DLD1 (cell line): ENCODE measurements around the gene HADHA.
"Not testable (repeated sequence)": the region's sequence is repeated elsewhere in the genome, so short reads cannot be mapped to it uniquely, and the experiment has no call there.

Experiments
- in situ Hi-C: cut with HindIII; loops from 2 replicates; pipeline ENCODE4 v1.10.0; 2017; ENCODE audit warnings: low sequenced_read_pairs

The HADHA gene

DNA sequence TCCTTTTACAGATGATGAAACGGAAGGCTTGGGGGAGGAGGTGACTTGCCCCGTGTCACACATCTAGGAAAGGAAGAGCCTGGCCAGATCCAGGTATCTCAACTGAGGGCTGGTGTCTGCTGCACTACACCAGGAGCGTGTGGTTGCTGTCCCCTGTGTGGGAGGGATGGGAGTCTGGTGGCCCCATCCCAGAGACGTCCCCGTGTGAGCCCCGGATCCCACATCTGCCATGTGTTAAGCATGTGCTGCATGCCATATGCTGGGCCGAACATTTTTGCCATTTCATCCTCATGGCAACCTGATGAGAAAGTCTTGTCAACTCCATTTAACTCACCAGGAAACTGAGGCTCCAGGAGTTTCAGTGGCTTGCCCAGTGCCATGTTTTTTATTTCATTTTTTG lies 67.3 kb downstream of the HADHA start:
- in situ Hi-C loops = no loop called here

DNA sequence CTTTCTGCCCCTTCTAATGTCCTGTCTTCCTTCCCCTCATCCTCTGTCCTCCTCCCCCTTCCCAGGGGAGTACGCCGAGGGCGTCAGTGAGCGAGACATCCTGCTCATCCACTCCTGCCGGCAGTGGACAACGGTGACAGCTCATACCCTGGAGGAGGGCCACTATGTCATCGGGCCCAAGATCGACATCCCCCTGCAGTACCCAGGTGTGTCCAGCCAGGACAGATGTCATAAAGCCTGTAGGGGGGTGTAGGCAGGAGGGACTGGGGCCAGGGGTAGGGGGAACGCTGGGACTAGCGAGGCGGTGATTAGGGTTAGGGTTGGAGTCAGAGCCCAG lies 68.2 kb downstream of the HADHA start:
- in situ Hi-C loops = no loop called here

DNA sequence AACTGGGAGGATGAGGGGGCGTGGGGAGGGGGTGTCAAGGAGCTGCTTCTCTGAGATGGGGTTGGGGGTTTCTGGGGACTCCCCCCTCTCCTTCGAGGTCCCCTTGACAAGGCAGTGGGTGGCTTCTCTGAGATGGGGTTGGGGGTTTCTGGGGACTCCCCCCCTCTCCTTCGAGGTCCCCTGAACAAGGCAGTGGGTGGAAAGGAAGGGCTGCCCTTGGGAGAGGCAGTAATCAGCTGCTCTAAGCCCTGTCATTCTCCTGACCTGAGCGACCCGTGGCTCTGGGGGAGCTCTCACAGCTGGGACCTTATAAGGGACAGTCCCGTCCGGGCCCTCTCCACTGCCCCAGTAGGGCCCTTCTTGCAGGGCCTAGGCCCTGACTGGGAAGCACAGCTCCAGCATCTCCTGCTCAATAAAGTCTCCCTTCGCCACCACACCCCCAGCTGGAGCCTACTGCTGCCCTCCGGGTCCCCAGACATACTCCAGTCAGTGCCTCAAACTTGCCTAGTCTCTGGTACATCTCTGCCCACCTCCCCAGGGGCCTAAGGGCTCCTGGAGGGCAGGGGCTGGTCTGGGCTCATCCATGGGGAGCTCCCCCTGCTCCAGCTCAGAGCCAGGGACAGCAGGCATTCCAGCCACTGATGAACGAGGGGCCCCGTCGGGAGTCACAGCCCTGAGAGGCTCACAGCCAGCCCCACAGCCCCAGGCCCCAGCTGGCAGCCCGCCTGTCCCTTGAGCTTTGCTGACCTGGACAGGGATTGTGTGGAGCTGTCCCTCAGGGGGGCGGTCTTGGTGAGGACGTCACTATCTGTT lies 68.8 kb downstream of the HADHA start:
- in situ Hi-C loops = no loop called here

DNA sequence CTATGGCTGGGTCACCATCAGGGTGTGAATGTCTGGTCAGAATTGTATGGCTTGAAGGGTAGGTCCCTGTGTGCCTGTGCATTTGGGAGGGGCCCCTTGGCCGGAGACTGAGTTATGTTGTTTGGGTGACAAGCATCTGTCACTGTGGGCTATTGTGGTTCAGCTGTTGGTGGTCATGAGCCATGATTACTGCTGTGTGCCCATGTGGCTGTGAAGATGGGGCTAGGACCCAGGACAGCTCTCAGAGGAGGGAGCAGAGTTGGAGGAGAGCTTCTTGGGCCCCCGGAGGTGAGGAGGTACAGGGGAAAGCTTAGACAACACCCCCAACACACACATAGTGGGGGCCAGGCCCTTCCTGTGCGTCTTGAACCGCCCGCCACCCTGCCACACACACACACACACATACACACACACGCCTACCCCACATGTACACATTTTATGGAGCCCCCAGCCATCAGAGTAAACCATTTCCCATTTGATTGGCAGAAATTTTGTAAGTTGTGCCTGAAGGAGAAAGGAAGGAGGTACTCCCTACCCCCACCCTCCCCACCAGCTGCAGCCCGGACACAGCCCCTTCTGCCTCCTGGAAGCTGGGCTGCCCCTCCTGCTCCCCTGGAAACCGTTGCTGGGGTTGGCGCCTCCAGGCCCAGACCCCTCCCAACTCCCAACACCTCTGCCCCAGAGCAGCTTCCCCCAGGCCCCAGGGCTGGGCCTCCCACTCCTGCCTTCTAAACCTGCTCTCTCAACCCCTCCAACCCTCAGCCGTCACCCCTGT lies 69.6 kb downstream of the HADHA start:
- in situ Hi-C loops = no loop called here

DNA sequence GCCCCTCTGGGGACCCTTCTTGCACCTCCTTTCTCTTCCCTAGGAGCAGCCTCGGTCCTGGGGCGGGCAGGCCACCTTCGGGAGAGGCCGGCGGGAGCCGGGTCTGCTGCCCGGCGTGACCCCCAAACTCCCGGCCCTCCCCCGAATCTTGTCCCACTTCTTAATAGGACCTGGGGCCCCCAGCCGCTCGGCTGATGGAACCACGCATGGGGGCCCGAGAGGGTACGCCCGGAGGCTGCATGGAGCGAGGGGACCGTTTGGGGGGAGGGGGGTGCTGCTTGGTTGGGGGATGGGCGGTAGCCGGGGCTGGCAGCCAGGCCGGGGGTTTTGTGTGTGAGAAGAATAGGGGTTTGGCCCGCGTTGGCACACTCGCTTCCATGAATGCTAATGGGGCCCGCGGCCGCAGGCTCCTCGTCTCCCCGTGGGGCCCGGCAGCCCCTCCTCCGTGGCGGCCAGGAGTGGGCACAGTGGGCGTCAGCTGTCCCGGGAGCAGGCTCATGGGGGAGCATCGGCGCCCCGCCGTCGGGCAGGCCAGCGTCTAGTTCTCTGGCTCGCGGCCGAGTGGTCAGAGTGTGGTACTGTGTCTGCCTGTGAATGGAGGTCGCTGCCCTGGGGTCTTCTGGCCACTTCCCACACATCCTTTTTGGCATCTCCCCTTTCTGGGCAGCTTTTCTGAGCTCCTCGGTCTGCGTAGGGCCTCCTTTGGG lies 70.5 kb downstream of the HADHA start:
- in situ Hi-C loops = no loop called here

DNA sequence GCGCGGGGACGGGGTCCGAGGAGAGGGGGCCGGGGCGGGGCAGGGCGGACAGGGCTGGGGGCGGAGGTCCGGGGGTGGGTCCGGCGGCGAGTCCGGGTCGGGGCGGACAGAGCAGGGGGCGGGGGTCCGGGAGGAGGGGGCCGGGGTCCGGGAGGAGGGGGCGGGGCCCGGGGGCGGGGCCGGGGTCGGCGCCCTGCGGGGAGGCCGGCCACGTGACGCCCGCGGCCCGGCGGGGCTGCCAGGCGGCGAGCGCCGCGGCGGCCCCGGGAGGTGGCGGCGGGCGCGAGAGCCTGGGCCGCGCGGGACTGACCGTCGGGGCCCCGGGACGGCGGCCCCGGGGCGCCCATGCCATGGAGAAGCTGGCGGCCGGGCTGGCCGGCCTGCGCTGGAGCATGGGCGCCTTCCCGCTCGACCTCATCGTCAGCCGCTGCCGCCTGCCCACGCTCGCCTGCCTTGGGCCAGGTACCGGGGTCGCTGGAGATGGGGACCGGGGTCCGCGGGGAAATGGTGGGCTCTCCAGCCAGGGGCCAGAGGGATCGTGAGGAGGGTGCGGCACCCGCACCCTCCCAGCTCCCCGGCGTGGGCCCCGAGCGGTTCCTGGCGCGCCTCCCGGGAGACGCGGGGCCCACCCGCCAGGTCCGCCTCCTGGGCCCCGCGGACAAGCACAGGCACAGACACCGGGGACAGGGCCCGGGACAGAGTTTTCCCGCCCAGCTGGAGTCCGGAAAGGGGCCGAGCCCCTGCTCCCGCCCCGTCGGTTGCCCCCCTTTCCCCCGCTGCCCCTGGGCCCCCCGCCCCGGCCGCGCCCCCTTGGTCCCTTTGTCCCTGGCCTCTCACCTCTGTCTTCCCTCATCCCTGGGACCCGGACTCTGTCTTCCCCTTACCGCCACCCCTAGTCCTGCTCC lies 71.3 kb downstream of the HADHA start, which contains the start of gene GAREM2:
Gene GAREM2, plus strand, starts transcription at position 218 of the 905 bp plus-strand sequence. Its CDS starts 133 bp downstream, at position 351.
- in situ Hi-C loops = no loop called here

DNA sequence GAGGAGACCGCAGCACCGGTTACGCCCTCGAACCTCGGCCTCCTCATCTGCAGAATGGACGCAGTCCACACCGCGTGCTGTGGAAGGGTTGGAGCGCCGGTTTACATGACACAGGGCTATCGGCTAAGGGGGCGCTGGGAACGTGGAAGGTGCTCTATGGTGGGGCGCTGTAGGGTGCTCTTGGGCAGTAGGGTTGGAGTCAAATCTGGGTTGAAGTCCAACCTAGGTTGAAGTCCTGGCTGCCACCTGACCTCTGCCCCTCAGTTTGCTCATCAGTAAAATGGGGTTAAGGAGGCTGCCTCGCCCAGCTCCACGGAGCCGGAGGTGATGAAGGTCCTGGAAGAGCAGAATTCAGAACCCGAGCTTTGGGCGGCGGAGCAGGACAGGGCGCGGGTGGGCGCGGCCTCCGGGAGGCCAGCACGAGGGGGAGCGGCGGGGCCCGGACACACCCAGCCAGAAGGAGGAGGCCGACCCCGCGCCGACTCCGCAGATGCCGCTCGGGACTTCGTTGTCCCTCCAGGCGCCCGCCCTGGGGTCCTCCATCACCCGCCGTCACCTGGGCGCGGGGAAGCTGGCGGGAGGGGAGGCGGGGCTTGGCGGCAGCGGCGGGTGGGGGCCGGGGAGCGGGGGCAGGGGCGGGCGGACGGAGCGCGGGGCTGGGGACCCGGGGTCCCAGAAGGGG lies 72.1 kb downstream of the HADHA start:
- in situ Hi-C loops = no loop called here

DNA sequence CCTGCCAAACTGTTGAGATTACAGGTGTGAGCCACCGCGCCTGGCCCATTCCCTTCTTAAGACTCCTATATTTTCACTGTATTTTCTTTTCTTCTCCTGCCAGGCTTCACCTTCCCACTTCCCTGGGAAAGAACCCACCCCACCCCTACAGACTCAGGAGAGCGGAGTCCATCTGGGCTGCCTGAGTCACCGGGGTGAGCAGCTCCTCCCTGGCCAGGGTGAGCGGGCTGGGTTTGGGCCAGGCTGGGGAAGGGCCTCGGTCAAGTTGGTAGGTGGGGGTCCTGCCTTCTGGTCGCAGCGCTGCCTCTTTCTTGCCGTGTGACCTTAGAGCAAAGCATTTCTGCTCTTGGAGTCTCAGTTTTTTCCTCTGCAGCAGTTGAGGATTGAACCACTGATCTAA lies 73.6 kb downstream of the HADHA start:
- in situ Hi-C loops = no loop called here

DNA sequence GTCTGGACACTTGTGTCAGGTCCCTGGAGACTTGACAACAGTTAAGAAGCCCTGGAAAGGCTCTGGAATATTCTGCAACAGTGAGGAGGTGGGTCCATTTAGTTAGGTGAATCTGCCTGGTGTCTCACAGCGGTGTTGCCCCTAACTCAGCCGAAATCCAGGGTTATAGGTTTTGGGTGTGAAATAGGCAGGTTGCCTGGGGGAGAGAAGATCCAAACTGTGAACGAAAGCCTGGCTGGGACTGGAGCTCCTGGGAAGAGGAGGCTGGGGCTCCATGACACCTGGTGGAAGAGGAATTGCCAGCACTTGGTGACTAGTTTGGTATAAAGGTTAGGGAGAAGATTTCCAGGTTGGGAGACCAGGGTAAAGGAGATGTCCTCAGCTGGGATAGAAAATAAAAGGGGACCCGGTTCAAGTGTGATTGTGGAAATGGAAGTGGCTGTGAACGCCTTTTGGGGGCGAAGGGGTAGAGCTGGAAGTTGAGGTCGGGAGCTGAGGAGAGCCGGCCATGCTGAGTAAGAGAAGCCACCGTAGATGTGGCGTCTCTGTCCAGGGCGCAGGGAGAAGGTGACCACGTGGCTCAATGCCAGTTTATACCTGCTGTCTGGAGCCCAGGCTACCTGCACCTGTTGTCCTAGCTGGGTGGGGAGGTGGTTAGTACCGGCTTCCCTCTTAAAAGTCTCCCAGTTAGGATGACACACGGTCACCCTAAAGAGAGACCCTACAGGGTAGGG lies 74.6 kb downstream of the HADHA start:
- in situ Hi-C loops = no loop called here

DNA sequence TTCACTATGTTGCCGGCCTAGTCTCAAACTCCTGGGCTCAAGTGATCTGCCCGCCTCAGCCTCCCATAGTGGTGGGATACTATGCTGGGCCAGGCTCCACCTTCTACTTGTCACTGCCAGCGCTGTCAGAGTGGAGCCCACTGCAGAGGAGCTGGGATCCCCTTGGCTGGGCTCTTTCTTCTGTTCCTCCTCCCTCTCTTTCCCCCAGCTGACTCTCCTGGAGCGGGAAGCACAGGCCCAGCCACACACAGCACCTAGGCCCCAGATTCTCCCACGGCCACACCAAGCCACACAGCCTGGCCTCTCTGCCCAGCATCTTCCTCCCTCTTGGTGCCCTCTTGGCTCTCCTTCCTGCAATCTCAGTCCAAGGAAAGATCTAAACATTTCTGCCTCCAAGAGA lies 75.2 kb downstream of the HADHA start:
- in situ Hi-C loops = no loop called here

DNA sequence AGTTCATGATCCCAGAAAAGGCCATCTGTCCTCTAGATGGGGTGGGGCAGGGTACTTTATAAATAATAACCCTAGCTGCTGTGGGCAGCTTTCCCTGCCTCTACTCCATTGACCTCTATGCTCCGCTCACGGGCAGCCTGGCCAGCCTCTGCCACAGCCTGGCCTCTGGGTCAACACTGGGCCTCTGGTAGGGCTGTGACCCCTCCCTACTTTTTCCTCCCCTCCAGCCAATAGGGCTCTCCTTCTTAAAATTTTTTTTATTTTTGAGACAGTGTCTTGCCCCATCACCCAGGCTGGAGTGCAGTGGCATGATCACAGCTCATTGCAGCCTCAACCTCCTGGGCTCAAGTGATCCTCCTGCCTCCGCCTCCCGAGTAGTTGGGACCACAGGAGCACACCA lies 75.6 kb downstream of the HADHA start:
- in situ Hi-C loops = no loop called here

DNA sequence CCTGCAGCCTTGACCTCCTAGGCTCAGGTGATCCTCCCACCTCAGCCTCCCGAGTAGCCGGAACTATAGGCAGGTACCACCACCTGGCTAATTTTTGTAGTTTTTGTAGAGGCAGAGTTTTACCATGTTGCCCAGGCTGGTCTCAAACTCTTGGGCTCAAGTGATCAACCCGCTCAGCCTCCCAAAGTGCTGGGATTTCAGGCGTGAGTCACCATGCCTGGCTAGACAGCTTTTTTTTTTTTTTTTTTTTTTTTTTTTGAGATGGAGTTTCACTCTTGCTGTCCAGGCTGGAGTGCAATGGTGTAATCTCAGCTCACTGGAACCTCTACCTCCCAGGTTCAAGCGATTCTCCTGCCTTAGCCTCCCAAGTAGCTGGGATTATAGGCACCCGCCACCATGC lies 77.9 kb downstream of the HADHA start:
- in situ Hi-C loops = not testable (repeated sequence)

DNA sequence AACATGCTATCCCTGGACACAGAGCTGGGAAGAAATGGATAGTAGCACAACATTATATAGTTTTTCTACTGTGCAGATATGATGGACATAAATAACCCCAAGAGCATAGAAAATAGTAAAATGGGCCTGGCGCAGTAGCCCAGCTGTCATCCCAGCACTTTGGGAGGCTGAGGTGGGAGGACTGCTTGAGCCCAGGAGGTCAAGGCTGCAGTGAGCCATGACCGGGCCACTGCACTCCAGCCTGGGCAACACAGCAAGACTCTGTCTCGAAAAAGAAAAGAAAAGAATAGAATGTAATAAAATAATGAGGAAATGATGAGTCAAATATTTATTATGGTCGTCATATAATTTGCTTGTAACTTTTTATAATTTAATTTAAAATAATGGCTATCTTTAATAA lies 79.0 kb downstream of the HADHA start:
- in situ Hi-C loops = no loop called here

DNA sequence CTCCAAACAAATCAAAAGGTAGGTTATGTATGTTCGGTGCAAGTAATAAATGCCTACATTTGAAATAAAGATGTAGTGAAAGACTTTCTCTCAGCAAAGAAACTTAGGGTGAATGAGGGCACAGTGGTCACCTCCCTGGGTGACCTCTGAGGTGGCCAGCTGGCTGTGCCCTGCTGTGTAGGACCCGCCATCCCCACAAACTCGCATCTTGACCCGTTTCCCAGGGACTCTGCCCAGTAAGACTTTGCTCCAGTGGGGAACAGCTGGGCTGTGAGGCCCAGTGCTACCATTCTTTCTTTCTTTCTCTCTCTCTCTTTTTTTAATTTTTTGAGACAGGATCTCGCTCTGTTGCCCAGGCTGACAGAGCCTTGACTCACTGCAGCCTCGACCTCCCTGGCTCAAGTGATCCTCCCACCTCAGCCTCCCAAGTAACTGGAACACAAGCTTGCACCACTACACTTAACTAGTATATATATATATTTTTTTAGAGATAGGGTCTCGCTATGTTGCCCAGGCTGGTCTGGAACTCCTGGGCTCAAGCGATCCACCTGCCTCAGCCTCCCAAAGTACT lies 79.7 kb downstream of the HADHA start:
- in situ Hi-C loops = no loop called here

DNA sequence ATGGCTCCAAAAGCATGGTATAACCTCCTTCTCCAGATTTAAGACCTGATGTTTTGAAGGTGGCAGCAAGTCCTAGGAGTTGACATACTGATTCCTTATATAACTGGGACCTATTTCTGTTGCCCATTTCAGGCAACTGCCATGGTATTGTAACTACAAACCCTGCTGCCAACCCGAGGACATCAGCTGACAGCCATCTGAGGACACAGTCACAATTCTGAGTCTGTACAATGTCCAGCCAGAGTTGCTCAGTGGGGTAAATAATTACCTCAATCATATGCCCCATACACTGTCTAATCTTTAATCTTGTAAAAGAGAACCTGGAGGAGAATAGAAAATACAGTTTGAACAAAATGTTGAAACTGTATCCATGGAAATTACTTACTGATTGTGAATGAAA lies 80.2 kb downstream of the HADHA start:
- in situ Hi-C loops = no loop called here

DNA sequence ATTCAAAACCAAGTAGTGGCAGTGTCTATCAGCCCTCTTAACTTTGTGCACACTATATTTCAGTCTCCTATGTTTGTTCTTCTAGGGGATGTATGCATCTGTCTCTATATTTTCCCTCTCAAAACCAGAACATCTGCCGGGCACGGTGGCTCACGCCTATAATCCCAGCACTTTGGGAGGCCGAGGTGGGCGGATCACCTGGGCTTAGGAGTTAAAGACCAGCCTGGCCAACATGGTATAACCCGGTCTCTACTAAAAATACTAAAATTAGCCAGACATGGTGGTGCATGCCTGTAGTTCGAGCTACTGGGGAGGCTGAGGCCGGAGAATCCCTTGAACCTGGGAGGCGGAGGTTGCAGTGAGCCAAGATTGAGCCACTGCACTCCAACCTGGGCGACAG lies 81.5 kb downstream of the HADHA start:
- in situ Hi-C loops = no loop called here

DNA sequence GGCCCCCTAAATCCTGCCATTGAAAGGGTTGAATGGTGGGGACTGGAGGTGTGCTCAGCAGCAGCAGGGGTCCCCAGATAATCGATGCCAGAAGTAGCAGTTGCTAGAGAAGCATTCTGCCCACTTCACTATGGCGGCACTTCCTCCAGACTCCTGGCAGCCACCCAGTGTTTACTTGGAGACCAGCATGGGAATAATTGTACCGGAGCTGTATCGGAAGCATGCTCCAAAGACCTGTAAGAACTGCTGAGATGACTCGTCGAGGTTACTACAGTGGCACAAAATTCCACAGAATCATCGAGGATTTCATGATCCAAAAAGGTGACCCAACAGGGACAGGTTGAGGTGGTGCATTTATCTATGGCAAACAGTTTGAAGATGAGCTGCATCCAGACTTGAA lies 82.5 kb downstream of the HADHA start:
- in situ Hi-C loops = no loop called here

DNA sequence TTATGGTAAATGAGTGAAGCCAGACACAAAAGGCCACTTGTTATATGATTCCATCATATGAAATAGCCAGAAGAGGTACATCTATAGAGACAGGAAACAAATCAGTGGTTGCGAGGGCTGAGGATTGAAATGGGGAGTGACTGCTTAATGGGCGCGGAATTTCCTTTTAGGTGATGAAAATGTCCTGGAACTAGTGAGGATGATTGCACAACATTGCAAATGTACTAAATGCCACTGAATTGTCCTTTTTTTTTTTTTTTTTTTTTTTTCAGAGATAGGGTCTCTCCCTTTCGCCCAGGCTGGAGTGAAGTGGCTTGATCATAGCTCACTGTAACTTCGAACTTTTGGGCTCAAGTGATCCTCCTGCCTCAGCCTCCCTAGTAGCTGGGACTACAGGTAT lies 86.9 kb downstream of the HADHA start:
- in situ Hi-C loops = no loop called here

DNA sequence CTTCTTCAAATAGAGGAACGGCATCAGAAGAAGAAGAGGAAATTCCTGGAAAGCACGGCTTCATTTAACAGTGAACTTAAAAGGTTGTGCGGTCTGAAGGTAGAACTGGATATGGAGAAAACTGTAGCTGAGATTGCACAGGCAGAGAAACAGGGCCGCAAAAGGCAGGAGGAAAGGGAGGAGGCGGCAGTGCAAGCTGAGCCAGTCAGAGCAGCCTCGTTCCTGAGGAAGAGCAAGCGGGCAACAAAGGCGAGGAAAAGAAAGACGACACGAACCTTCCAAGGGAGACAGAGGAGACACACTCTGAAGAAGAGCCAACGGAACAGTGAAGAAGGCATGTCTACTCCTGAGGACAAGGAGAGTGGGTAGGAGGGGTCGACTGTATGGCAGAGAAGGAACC lies 94.2 kb downstream of the HADHA start:
- in situ Hi-C loops = no loop called here
